Gastroesophageal sphincter (tissue), 2 donors: ENCODE data around the gene TNFRSF18.

Experiments
- EP300 ChIP-seq: sonication (generic); formaldehyde crosslinking; IDR thresholded peaks from one replicate; pipeline ENCODE4 v1.6.1; 2017; ENCODE audit warnings: antibody characterized with exemption, mild to moderate bottlenecking
- POLR2A ChIP-seq, 2 donors: fragments of 450-650 bp; IDR thresholded peaks; one replicate each; pipeline ENCODE4 v1.6.1; 2017; ENCODE audit warnings: antibody characterized with exemption in 2 of 2, mild to moderate bottlenecking in 2 of 2, moderate library complexity in 1 of 2

GRCh38 chr1:1241588-1242219, 35.3 kb upstream of the TNFRSF18 start:
- TF ChIP-seq POLR2A (IDR thresholded peaks at IDR 0.05) (no peak), EP300 (no peak)
